Measurements from ENCODE around the gene CCNC.

CCNC gene

DNA sequence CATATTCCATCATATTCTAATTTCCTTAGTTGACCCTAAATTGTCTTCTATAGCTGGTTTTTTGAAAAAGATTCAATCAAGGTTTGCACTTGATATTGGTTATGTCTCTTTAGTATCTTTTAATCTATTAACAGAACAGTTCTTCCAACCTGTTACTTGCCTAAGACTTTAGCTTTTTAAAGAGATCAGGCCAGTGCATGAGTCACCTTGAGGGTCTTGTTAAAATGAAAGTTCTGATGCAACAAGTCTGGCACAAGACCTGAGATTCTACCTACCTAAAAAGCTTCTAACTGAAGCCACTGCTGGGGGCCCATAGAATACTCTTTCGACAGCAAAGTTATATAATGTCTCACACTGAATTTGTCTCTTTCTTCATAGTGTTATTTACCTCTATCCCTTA, 56.4 kb downstream of the CCNC start:
- Histone ChIP-seq H3K36me3 (ENCODE audit: control insufficient read depth, insufficient read depth, low read length) (no peaks in the 10 kb centered on the region), H3K27ac (ENCODE audit: low read depth, low read length) (no peak overlapping the region), H3K4me3 (ENCODE audit: low read length) (no peak overlapping the region), H3K9ac (ENCODE audit: low read length) (no peak overlapping the region), H3K4me1 (ENCODE audit: control insufficient read depth, insufficient read depth, low read length) (peaks cover 3% of the 10 kb centered on the region), H3K27me3 (ENCODE audit: control insufficient read depth, insufficient read depth, low read length) (no peaks in the 10 kb centered on the region)

DNA sequence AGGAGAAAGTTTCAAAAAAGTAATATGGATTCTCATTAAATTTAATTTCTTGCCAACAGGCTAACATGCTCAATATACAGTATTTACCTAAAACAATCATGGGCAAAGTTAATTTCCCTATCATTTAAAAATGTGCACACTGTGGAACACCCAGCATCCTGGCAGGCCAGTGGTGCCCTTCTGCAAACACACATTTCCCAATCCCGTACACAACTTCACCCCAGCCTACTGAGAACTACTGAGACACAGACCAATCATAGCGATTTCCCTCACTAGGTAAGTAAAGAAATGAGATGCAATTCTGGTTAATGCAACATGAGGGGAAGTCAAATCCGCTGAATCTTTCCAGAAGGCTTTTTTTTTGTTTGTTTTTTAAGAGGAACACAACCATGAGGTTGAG, 60.8 kb downstream of the CCNC start:
- Histone ChIP-seq H3K4me1 (ENCODE audit: control insufficient read depth, insufficient read depth, low read length) (no peaks in the 10 kb centered on the region), H3K4me3 (ENCODE audit: low read length) (no peak overlapping the region), H3K9ac (ENCODE audit: low read length) (no peak overlapping the region), H3K27me3 (ENCODE audit: control insufficient read depth, insufficient read depth, low read length) (no peaks in the 10 kb centered on the region), H3K36me3 (ENCODE audit: control insufficient read depth, insufficient read depth, low read length) (no peaks in the 10 kb centered on the region), H3K27ac (ENCODE audit: low read depth, low read length) (no peak overlapping the region)

DNA sequence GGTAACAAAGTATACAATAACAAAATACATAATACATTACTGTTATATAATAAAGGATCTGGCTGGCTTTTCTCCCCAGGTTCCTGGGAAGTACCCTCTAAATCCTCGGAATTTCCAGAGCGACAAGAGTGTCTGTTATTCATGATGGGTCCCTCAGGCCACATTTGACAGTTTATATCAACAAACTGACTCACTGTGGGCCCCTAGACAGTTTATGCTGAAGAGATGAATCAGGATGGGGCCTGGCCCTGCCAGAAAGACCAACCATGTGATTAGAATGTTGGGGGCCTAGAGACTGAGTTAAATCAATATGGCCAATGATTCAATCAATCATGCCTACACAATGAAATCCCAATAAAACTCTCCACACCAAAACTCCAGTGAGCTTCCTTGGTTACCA, 66.7 kb downstream of the CCNC start:
- no peak overlapping the region for H3K9ac ChIP-seq (ENCODE audit: low read length)
- H3K27ac ChIP-seq (ENCODE audit: low read depth, low read length): no peak overlapping the region
- H3K27me3 ChIP-seq (ENCODE audit: control insufficient read depth, insufficient read depth, low read length): no peaks in the 10 kb centered on the region
- no peaks in the 10 kb centered on the region for H3K4me1 ChIP-seq (ENCODE audit: control insufficient read depth, insufficient read depth, low read length)
- no peak overlapping the region for H3K4me3 ChIP-seq (ENCODE audit: low read length)
- peaks cover 2% of the 10 kb centered on the region for H3K36me3 ChIP-seq (ENCODE audit: control insufficient read depth, insufficient read depth, low read length)

DNA sequence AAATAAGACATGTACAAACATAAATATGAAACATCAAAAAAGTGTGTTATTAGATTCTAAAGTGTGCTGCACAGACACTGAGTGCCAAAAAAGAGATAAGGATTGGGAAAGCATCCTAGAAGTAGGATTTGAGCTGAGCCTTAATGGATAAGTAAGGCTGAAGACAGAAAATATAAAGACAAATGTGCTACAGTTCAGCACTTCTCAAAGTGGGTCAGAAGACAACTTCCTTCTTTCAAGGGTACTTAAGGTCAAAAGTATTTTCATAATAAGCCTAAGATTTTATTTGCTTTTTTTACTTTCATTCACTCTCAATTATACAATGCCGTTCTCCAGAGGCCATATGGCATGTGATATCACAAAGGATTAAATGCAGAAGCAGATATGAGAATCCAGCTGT, 70.0 kb downstream of the CCNC start:
- no peaks in the 10 kb centered on the region for H3K4me1 ChIP-seq (ENCODE audit: control insufficient read depth, insufficient read depth, low read length)
- no peak overlapping the region for H3K27ac ChIP-seq (ENCODE audit: low read depth, low read length)
- H3K27me3 ChIP-seq (ENCODE audit: control insufficient read depth, insufficient read depth, low read length): no peaks in the 10 kb centered on the region
- H3K9ac ChIP-seq (ENCODE audit: low read length): no peak overlapping the region
- peaks cover 2% of the 10 kb centered on the region for H3K36me3 ChIP-seq (ENCODE audit: control insufficient read depth, insufficient read depth, low read length)
- H3K4me3 ChIP-seq (ENCODE audit: low read length): no peak overlapping the region

DNA sequence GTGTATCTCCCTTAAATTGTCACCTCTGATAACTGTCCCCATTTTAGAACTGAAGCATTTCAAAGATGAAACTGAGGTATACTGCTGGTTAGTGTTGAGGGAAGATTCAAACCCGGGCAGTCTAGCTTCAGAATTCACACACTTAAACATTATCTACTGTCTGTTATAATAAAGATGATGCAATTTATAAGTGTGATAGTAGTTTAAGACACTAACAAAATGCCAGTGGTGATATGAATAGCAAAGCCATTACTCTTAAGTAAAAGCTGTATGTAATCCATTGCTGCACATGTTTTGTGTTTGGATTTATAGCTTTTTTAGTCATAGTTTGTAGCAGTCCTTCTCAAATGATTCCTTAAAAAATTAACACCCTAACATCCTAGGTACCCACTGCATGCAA, 73.0 kb downstream of the CCNC start:
- H3K9ac ChIP-seq (ENCODE audit: low read length): no peak overlapping the region
- H3K27ac ChIP-seq (ENCODE audit: low read depth, low read length): no peak overlapping the region
- H3K4me3 ChIP-seq (ENCODE audit: low read length): no peak overlapping the region
- no peaks in the 10 kb centered on the region for H3K36me3 ChIP-seq (ENCODE audit: control insufficient read depth, insufficient read depth, low read length)
- H3K27me3 ChIP-seq (ENCODE audit: control insufficient read depth, insufficient read depth, low read length): no peaks in the 10 kb centered on the region
- peaks cover 4% of the 10 kb centered on the region for H3K4me1 ChIP-seq (ENCODE audit: control insufficient read depth, insufficient read depth, low read length)

Data from rectal smooth muscle tissue (tissue), 1 donor.